Measurements from ENCODE around the gene TAS1R2. TPM values are rescaled to one million over a fixed set of nuclear protein-coding genes. Genes with fewer than 3 reads are reported as not detected.
"Not testable (repeated sequence)": the region's sequence is repeated elsewhere in the genome, so short reads cannot be mapped to it uniquely, and the experiment has no call there.

Gene TAS1R2
- total RNA-seq, 1 experiment from 2014 or later, result not detected

DNA sequence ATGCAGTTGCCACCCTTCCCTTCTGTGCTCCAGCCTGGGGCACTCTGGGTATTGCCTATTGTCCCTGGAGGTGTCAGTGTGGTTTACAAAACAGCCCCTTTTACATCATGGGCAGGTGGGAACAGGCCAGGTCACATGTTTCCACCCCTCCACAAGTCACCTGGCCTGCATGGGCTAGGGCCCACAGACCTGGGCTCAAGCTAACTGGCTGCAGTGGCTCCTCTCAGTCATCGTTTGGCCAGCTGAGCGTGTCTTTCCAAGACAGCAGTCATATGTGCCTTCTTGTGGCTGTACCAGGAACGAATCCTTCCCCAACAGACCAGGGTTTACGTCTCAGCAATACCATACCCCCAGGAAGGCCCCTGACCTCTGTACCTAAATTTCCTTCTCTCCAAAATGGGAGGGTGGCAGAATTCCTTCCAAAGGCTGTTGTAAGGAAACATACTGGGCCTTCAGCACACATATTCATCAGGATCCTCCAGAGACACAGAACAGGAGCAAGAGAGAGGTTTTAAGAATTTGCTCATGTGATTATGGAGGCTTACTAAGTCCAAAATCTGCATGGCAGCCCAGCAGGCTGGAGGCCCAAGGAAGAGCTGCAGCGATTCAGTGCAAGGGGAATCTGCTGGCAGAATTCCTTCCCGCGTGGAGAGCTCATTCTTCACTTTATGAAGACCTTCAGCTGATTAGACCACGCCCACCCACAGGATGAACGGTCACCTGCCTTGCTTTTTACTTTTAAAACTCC, 10.6 kb upstream of the TAS1R2 start:
- no peak for DNase-seq (ENCODE audit: low spot score)

GRCh38 chr1:18868801-18869424, 9.5 kb upstream of the TAS1R2 start:
- no peak for DNase-seq (ENCODE audit: low spot score)

- no peak for DNase-seq (ENCODE audit: low spot score)
These were observed 8.9 kb upstream of the TAS1R2 start for GRCh38 chr1:18868354-18868753.

DNA sequence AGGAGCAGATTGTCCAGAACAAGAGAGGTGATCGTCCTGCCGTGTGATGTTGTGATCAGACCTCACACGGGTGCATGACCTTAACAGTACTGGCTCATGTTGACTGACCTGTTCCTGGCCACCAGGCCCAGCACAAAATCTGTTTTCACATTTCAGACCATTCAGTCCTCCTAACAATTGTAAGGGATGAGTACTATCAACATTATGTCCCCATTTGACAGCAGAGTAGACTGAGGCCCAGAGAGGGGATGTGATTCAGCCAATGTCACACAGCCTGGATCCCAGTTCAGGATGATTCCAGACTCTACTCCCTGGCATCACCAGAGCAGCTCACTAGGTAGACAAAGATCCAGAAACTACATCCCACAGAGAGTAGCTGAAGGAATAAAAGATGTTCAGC, 7.4 kb upstream of the TAS1R2 start:
- no peak for DNase-seq (ENCODE audit: low spot score)

DNA sequence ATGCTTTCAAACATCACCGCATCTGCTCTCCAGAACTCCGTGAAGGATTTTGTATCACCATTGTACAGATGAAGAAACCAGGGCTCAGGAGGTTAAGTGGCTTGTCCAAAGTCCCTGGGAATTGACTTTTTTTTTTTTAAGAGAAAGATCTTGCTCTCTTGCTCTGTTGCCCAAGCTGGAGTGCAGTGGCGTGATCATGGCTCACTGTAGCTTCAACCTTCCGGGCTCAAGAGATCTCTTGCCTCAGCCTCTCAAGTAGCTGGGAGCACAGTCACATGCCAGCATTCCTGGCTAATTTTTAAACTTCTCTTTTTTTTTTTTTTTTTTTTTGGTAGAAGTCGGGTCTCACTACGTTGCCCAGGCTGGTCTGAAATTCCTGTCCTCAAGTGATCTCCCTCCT, 6.9 kb upstream of the TAS1R2 start:
- no peak for DNase-seq (ENCODE audit: low spot score)

- no peak for DNase-seq (ENCODE audit: low spot score)
These were observed 5.7 kb upstream of the TAS1R2 start for GRCh38 chr1:18865176-18865575.

- no peak for DNase-seq (ENCODE audit: low spot score)
These were observed 2.1 kb upstream of the TAS1R2 start for GRCh38 chr1:18861590-18861989.

- no peak for DNase-seq (ENCODE audit: low spot score)
These were observed 1.6 kb upstream of the TAS1R2 start for GRCh38 chr1:18861082-18861481.

GRCh38 chr1:18858070-18858688, 1.3 kb downstream of the TAS1R2 start:
- DNase-seq (ENCODE audit: low spot score), result no peak

DNA sequence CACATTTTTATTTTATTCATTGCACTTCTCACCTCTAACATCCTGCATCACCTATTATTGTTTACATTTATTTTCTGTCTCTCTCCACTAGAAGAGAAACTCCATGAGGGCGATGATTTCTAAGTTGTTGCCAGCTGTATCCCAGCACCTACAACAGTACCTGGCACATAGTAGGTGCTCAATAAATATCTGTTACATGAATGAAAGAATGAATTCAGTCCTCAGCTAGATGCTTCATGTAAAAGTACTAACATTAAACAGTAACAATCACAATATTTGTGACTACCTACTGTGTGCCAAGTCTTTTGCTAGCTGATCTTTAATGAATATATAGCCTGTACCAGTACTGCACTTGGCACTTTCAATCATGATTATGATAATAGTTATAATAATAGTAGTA, 3.0 kb downstream of the TAS1R2 start:
- no peak for DNase-seq (ENCODE audit: low spot score)

DNA sequence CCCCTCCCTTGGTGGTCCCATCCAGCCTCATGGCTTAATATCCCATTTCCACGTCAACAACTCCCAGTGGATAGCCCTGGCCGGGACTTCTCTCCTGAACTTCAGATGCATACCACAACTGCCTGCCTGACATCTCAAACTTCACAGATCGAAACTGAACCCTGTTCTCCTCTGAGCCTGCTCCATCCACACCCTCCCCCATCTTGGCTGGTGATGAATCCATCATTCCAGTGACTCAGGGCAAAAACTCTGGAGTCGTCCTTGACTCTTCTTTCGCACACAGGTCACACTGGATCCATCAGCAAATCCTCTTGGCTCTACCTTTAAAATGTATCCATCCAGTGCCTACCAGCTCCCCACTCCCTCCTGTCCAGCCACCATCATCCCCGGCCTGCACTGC, 3.9 kb downstream of the TAS1R2 start:
- no peak for DNase-seq (ENCODE audit: low spot score)

GRCh38 chr1:18854331-18855025, 5.0 kb downstream of the TAS1R2 start:
- DNase-seq (ENCODE audit: low spot score), result no peak

GRCh38 chr1:18852501-18852900, 7.0 kb downstream of the TAS1R2 start:
- DNase-seq (ENCODE audit: low spot score), result no peak

GRCh38 chr1:18849261-18849711, 10.2 kb downstream of the TAS1R2 start:
- no peak for DNase-seq (ENCODE audit: low spot score)

- not testable (repeated sequence) for DNase-seq (ENCODE audit: low spot score)
These were observed 11.7 kb downstream of the TAS1R2 start for GRCh38 chr1:18847723-18848122.

GRCh38 chr1:18840145-18840544, 19.3 kb downstream of the TAS1R2 start:
- no peak for DNase-seq (ENCODE audit: low spot score)

DNA sequence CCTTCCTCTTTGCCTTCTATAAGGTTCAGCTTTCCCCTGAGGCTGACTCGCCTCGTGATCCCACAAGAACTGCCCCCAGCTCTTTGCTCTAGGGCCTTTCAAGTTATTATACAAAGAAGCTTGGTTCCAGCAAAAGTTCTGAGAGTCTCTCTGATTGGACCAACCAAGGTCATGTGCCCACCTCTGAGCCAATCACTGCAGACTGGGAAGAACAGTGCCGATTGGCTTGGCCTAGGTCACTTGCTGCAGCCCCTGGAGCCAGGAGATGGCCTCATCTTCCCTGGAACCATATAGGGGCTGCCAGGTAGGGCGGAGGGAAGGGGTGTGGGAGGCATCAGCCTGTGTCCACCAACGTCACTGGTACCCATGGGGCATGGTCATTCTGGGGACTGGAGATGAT, 22.8 kb downstream of the TAS1R2 start:
- DNase-seq (ENCODE audit: low spot score), result no peak

GRCh38 chr1:18832319-18832718, 27.1 kb downstream of the TAS1R2 start:
- not testable (repeated sequence) for DNase-seq (ENCODE audit: low spot score)

- DNase-seq (ENCODE audit: low spot score), result no peak
These were observed 27.8 kb downstream of the TAS1R2 start for GRCh38 chr1:18831656-18832055.

- no peak for DNase-seq (ENCODE audit: low spot score)
These were observed 28.9 kb downstream of the TAS1R2 start for GRCh38 chr1:18830596-18830995.

DNA sequence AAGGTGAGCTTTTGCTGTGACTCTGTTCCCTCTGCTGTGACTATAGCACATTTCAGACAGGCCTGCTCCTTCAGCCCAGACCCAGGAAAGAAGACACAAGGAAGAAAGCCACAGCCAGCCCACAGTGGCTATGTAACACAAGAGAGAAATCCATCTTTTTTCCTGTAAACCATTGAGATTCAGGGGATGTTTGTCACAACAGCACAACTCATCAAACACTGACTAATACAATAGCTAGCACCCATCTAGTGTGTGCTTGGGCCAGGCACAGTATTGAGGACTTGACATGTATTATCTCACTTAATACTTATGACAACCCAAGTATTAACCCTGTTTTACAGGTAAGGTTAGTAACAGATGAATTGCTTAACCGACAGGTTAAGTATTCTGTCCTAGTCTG, 29.8 kb downstream of the TAS1R2 start:
- DNase-seq (ENCODE audit: low spot score), result no peak

- DNase-seq (ENCODE audit: low spot score), result no peak
These were observed 31.2 kb downstream of the TAS1R2 start for GRCh38 chr1:18828224-18828623.
